Keratinocyte (primary cell): ENCODE measurements around the gene MUC3A. TPM values are rescaled to one million over a fixed set of nuclear protein-coding genes. Genes with fewer than 3 reads are reported as not detected.

Experiments
- DNase-seq: peaks from one replicate; pipeline ENCODE4 v3.0.0-alpha.2; 2011; ENCODE audit warnings: low read depth, missing footprints, low spot score
- FAIRE-seq: peaks from 2 replicates; lab custom pipeline; 2011; peaks lifted over from hg19 to GRCh38; lab: Jason Lieb, UNC
- H2AFZ ChIP-seq: 2 replicates; pipeline ENCODE4 v1.6.0; 2012; ENCODE audit warnings: low read length, control low read depth, inconsistent platforms; ENCODE audit not compliant: control insufficient read depth
- H3K27ac ChIP-seq: 2 replicates; pipeline ENCODE4 v1.5.1; 2011; ENCODE audit warnings: low read length; ENCODE audit not compliant: control insufficient read depth, insufficient read depth
- H3K27me3 ChIP-seq: 3 replicates; pipeline ENCODE4 v1.6.0; 2011; ENCODE audit warnings: low read length; ENCODE audit not compliant: control insufficient read depth, insufficient read depth; ENCODE audit errors: extremely low read depth
- H3K36me3 ChIP-seq, 2 experiments: 2 replicates in 1 of 2; 3 replicates in 1 of 2; pipeline ENCODE4 v1.5.1; 2011; ENCODE audit warnings: low read length in 2 of 2, mild to moderate bottlenecking in 1 of 2; ENCODE audit not compliant: control insufficient read depth in 2 of 2, insufficient read depth in 2 of 2; ENCODE audit errors: extremely low read depth in 1 of 2
- H3K4me1 ChIP-seq: 3 replicates; pipeline ENCODE4 v1.5.1; 2011; ENCODE audit warnings: low read length; ENCODE audit not compliant: control insufficient read depth, insufficient read depth; ENCODE audit errors: extremely low read depth
- H3K4me2 ChIP-seq: 3 replicates; pipeline ENCODE4 v1.6.0; 2011; ENCODE audit warnings: low read depth, low read length; ENCODE audit not compliant: control insufficient read depth, insufficient read depth; ENCODE audit errors: extremely low read depth
- H3K4me3 ChIP-seq, 3 experiments: fragments of 200-600 bp in 1 of 3; sonication (generic) in 1 of 3; 2 replicates in 2 of 3; 3 replicates in 1 of 3; pipeline ENCODE4 v1.5.1; 2011 to 2016; ENCODE audit warnings: low read length in 3 of 3, mild to moderate bottlenecking in 3 of 3, control low read depth in 2 of 3, inconsistent platforms in 1 of 3, low read depth in 1 of 3, mixed read lengths in 1 of 3, mixed run types in 1 of 3, moderate library complexity in 1 of 3; ENCODE audit not compliant: control insufficient read depth in 2 of 3, insufficient read depth in 2 of 3; ENCODE audit errors: extremely low read depth in 1 of 3
- H3K79me2 ChIP-seq: 2 replicates; pipeline ENCODE4 v1.6.0; 2012; ENCODE audit warnings: low read length; ENCODE audit not compliant: control insufficient read depth, insufficient read depth
- H3K9ac ChIP-seq: 3 replicates; pipeline ENCODE4 v1.6.0; 2011; ENCODE audit warnings: low read length; ENCODE audit not compliant: control insufficient read depth, insufficient read depth; ENCODE audit errors: extremely low read depth
- H3K9me1 ChIP-seq: 3 replicates; pipeline ENCODE4 v1.6.0; 2011; ENCODE audit warnings: low read length; ENCODE audit not compliant: control insufficient read depth, insufficient read depth; ENCODE audit errors: extremely low read depth
- H3K9me3 ChIP-seq: 2 replicates; pipeline ENCODE4 v1.5.1; 2012; ENCODE audit warnings: low read depth, low read length; ENCODE audit not compliant: control insufficient read depth
- H4K20me1 ChIP-seq: 3 replicates; pipeline ENCODE4 v1.6.0; 2011; ENCODE audit warnings: low read length; ENCODE audit not compliant: control insufficient read depth, insufficient read depth; ENCODE audit errors: extremely low read depth
- CTCF ChIP-seq, 3 experiments: IDR thresholded peaks in 1 of 3; conservative IDR thresholded peaks in 1 of 3; optimal IDR thresholded peaks in 1 of 3; 2 replicates in 2 of 3; 3 replicates in 1 of 3; pipeline versions ENCODE3 to v1.5.1; 2011; ENCODE audit warnings: low read length in 3 of 3, mild to moderate bottlenecking in 3 of 3, moderate library complexity in 2 of 3, control low read depth in 1 of 3, inconsistent platforms in 1 of 3; ENCODE audit not compliant: insufficient read depth in 2 of 3; ENCODE audit errors: extremely low read depth in 1 of 3
- EZH2 ChIP-seq: IDR thresholded peaks from one replicate; pipeline ENCODE4 v1.6.1; 2012; ENCODE audit warnings: inconsistent platforms, mild to moderate bottlenecking, low read length, moderate library complexity
- dilution Hi-C: fragments of 300-500 bp; cut with MboI; formaldehyde crosslinking; loops from one replicate; pipeline ENCODE4 v1.7.0; 2020; ENCODE audit warnings: low sequenced_read_pairs; ENCODE audit not compliant: extremely low pct_ligation_motif_present
- polyA plus RNA-seq, 5 experiments: library from polyadenylated mRNA; depleted of rRNA in 3 of 5; stranded (reverse) in 3 of 5; stranded (forward) in 1 of 5; unstranded in 1 of 5; fragments of >200 nt; gene quantifications; 1 replicate in 1 of 5; 2 replicates in 3 of 5; 3 replicates in 1 of 5; pipeline versions ENCODE4 v1.2.1 to v1.2.3, GENCODE V29; 2011 to 2012; ENCODE audit warnings: missing spikeins in 2 of 5, low read depth in 1 of 5, low replicate concordance in 1 of 5

MUC3A gene
- polyA plus RNA-seq, 1 donor (not counting 4 experiments of a cell fraction or from before 2014, with no cell fraction given) = 0.10 TPM

GRCh38 chr7:100901921-100902332 is 47.4 kb upstream of the MUC3A start:
- DNase-seq (no peak), FAIRE-seq (no peak)
- Histone ChIP-seq H3K27ac (no peak overlapping the region), H3K4me1 (no peaks in the 10 kb centered on the region), H3K4me3 (no peak overlapping the region), H3K9ac (no peak overlapping the region), H3K9me3 (no peaks in the 10 kb centered on the region), H3K36me3 (no peaks in the 10 kb centered on the region), H4K20me1 (no peaks in the 10 kb centered on the region), H3K9me1 (no peaks in the 10 kb centered on the region), H2AFZ (no peak overlapping the region), H3K79me2 (no peaks in the 10 kb centered on the region), H3K4me2 (no peak overlapping the region), H3K27me3 (peaks cover 16% of the 10 kb centered on the region)
- dilution Hi-C loops = no loop called here
- TF ChIP-seq CTCF (optimal IDR thresholded peaks at IDR 0.05 in 1 of 3, IDR thresholded peaks at IDR 0.05 in 1 of 3, conservative IDR thresholded peaks at IDR 0.05 in 1 of 3; ENCODE audit: extremely low read depth in 1 of 3, insufficient read depth in 2 of 3, low read length in 3 of 3) = no peak
- no peak for TF ChIP-seq EZH2

GRCh38 chr7:100902638-100903037 is 46.7 kb upstream of the MUC3A start:
- TF ChIP-seq EZH2 (no peak), CTCF (optimal IDR thresholded peaks at IDR 0.05 in 1 of 3, IDR thresholded peaks at IDR 0.05 in 1 of 3, conservative IDR thresholded peaks at IDR 0.05 in 1 of 3; ENCODE audit: extremely low read depth in 1 of 3, insufficient read depth in 2 of 3, low read length in 3 of 3) (no peak)
- H3K36me3 ChIP-seq = no peaks in the 10 kb centered on the region
- no peak overlapping the region for H3K4me2 ChIP-seq
- dilution Hi-C loops = no loop called here
- peaks cover 10% of the 10 kb centered on the region for H3K27me3 ChIP-seq
- H3K9ac ChIP-seq = no peak overlapping the region
- H4K20me1 ChIP-seq = no peaks in the 10 kb centered on the region
- H3K9me3 ChIP-seq = no peaks in the 10 kb centered on the region
- H3K4me3 ChIP-seq = no peak overlapping the region
- H3K27ac ChIP-seq = no peak overlapping the region
- no peaks in the 10 kb centered on the region for H3K9me1 ChIP-seq
- H3K79me2 ChIP-seq = no peaks in the 10 kb centered on the region
- no peak overlapping the region for H2AFZ ChIP-seq
- no peak for DNase-seq
- H3K4me1 ChIP-seq = no peaks in the 10 kb centered on the region
- no peak for FAIRE-seq
